NB4 (cell line): Measurements from ENCODE around the gene MRPS34.

ENCODE experiments used
- DNase-seq: peaks from one replicate; pipeline ENCODE4 v3.0.0; 2010; ENCODE audit warnings: low read depth
- H3K4me3 ChIP-seq: one replicate; pipeline ENCODE4 v1.5.1; 2011; ENCODE audit warnings: mild to moderate bottlenecking, low read depth, low read length, moderate library complexity
- MYC ChIP-seq: IDR thresholded peaks from 2 replicates; pipeline ENCODE4 v1.6.1; 2011; ENCODE audit warnings: low read depth, low read length
- POLR2A ChIP-seq: IDR thresholded peaks from 2 replicates; pipeline ENCODE4 v1.6.1; 2011; ENCODE audit warnings: mild to moderate bottlenecking; ENCODE audit not compliant: insufficient read length; ENCODE audit errors: extremely low read depth
- TF ChIP-seq, protein P1 (sequence below): IDR thresholded peaks from one replicate; pipeline ENCODE4 v1.5.1; 2012; ENCODE audit warnings: low read depth, low read length
- TF ChIP-seq, protein P2 (sequence below): IDR thresholded peaks from 2 replicates; pipeline ENCODE4 v1.6.1; 2011; ENCODE audit warnings: low read depth, low read length

The MRPS34 gene

DNA sequence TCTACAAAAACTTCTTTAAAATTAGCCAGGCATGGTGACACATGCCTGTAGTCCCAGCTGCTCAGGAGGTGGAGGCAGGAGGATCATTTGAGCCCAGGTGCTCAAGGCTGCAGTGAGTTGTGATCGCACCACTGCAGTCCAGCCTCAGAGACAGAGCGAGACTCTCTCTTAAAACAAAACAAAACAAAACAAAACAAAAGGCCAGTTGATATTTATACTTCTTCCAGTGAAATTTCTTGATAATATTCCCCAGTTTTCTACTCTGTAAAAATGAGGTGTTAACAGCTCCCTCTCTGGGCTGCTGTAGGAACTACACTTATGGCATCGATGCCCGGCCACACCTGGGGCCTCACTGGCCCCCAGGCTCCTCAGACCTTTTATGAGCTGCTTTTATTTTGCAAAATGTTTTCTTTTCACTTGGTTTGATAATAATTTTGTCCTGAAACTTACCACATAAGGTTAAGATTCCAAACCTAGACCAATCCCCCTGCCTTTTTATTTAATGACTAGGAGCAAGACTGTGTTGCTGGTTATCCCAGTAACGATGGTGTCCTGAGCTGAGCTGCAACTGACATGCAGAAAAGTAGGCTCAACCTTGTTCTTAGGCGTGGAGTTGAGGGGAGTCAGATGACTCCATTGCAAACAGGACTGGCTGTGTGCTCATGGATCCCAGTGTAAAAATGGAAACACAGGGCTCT lies 49.3 kb downstream of the MRPS34 start:
- no peak overlapping the region for H3K4me3 ChIP-seq
- TF ChIP-seq, protein P1, sequence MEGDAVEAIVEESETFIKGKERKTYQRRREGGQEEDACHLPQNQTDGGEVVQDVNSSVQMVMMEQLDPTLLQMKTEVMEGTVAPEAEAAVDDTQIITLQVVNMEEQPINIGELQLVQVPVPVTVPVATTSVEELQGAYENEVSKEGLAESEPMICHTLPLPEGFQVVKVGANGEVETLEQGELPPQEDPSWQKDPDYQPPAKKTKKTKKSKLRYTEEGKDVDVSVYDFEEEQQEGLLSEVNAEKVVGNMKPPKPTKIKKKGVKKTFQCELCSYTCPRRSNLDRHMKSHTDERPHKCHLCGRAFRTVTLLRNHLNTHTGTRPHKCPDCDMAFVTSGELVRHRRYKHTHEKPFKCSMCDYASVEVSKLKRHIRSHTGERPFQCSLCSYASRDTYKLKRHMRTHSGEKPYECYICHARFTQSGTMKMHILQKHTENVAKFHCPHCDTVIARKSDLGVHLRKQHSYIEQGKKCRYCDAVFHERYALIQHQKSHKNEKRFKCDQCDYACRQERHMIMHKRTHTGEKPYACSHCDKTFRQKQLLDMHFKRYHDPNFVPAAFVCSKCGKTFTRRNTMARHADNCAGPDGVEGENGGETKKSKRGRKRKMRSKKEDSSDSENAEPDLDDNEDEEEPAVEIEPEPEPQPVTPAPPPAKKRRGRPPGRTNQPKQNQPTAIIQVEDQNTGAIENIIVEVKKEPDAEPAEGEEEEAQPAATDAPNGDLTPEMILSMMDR: peak; percentile 64
- TF ChIP-seq POLR2A (no peak), MYC (no peak)
- TF ChIP-seq, protein P2, sequence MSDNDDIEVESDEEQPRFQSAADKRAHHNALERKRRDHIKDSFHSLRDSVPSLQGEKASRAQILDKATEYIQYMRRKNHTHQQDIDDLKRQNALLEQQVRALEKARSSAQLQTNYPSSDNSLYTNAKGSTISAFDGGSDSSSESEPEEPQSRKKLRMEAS: no peak
- DNase-seq: peak; percentile 33
